Erythroblast (primary cell): ENCODE measurements around the gene KHDC4.

Experiments
- GATA1 ChIP-seq: IDR thresholded peaks from 2 replicates; pipeline ENCODE4 v1.6.1; 2011; ENCODE audit warnings: low read depth, mild to moderate bottlenecking, control low read depth, low read length, moderate library complexity
- POLR2A ChIP-seq: IDR thresholded peaks from 2 replicates; pipeline ENCODE4 v1.6.1; 2011; ENCODE audit warnings: mild to moderate bottlenecking, low read length

- no peak for TF ChIP-seq POLR2A
- TF ChIP-seq GATA1 = no peak
These were observed 13.5 kb upstream of the KHDC4 start for GRCh38 chr1:155947741-155948140.
